CD8-positive, alpha-beta memory T cell (primary cell): ENCODE results near the gene PABPC5. TPM values are rescaled to one million over a fixed set of nuclear protein-coding genes. Genes with fewer than 3 reads are reported as not detected.

Experiments
- CTCF ChIA-PET: fragments of 350-600 bp; sonication (Branson Sonifier 250); formaldehyde crosslinking; loops from one replicate; lab custom pipeline; 2021; ENCODE audit warnings: antibody characterized with exemption; lab: Charles Lee
- POLR2A ChIA-PET: fragments of 350-600 bp; sonication (Branson Sonifier 250); formaldehyde crosslinking; loops from one replicate; lab custom pipeline; 2021; ENCODE audit warnings: antibody characterized with exemption; lab: Charles Lee
- DNase-seq, 5 donors: peaks; one replicate each; pipeline versions ENCODE4 v3.0.0 to v3.0.0-alpha.2; 2020 to 2022; ENCODE audit warnings: mixed read lengths in 1 of 5
- H3K27ac ChIP-seq: one replicate; pipeline ENCODE4 v1.7.0; 2013; ENCODE audit warnings: low read depth, mild to moderate bottlenecking, low read length, moderate library complexity
- H3K27me3 ChIP-seq: 2 replicates; pipeline ENCODE4 v1.7.0; 2013; ENCODE audit warnings: low read length, mild to moderate bottlenecking; ENCODE audit not compliant: insufficient read depth, poor library complexity, severe bottlenecking
- H3K36me3 ChIP-seq: 2 replicates; pipeline ENCODE4 v1.7.0; 2013; ENCODE audit warnings: mild to moderate bottlenecking, low read length, moderate library complexity; ENCODE audit not compliant: insufficient read depth
- H3K4me1 ChIP-seq: 2 replicates; pipeline ENCODE4 v1.7.0; 2013; ENCODE audit warnings: mild to moderate bottlenecking, low read length, moderate library complexity; ENCODE audit not compliant: insufficient read depth
- H3K4me3 ChIP-seq: 2 replicates; pipeline ENCODE4 v1.7.0; 2013; ENCODE audit warnings: mild to moderate bottlenecking, low read length
- H3K9me3 ChIP-seq: 2 replicates; pipeline ENCODE4 v1.7.0; 2013; ENCODE audit warnings: mild to moderate bottlenecking, low read length
- H3K27ac Mint-ChIP-seq, 8 donors: one replicate each; pipeline ENCODE4 v1.8.0; 2020 to 2021; ENCODE audit warnings: mixed read lengths in 8 of 8, mild to moderate bottlenecking in 6 of 8, inconsistent platforms in 3 of 8, moderate library complexity in 3 of 8
- H3K27me3 Mint-ChIP-seq, 2 donors: one replicate each; pipeline ENCODE4 v1.8.0; 2020 to 2021; ENCODE audit warnings: mixed read lengths in 2 of 2, mild to moderate bottlenecking in 1 of 2, moderate library complexity in 1 of 2
- H3K36me3 Mint-ChIP-seq, 3 donors: one replicate each; pipeline ENCODE4 v1.8.0; 2020 to 2021; ENCODE audit warnings: mixed read lengths in 3 of 3, inconsistent platforms in 1 of 3, mild to moderate bottlenecking in 1 of 3
- H3K4me1 Mint-ChIP-seq, 3 donors: one replicate each; pipeline ENCODE4 v1.8.0; 2020 to 2021; ENCODE audit warnings: mixed read lengths in 3 of 3, inconsistent platforms in 1 of 3, mild to moderate bottlenecking in 1 of 3
- H3K4me3 Mint-ChIP-seq, 7 donors: one replicate each; pipeline ENCODE4 v1.8.0; 2020 to 2021; ENCODE audit warnings: mixed read lengths in 7 of 7, mild to moderate bottlenecking in 6 of 7, moderate library complexity in 4 of 7, inconsistent platforms in 2 of 7
- H3K9me3 Mint-ChIP-seq, 5 donors: one replicate each; pipeline ENCODE4 v1.8.0; 2020 to 2022; ENCODE audit warnings: mixed read lengths in 5 of 5, mild to moderate bottlenecking in 3 of 5, moderate library complexity in 2 of 5, inconsistent platforms in 1 of 5
- polyA plus RNA-seq: library from polyadenylated mRNA; unstranded; fragments of 300-500 nt; fragmentation: Illumina TruSeq; gene quantifications from one replicate; pipeline ENCODE4 v1.2.3, GENCODE V29; 2021
- total RNA-seq, 2 experiments: library from RNA; stranded (reverse); gene quantifications; one replicate each; pipeline ENCODE4 v1.2.3, GENCODE V29; 2021

PABPC5 gene
- total RNA-seq (not detected), polyA plus RNA-seq (not detected)

DNA sequence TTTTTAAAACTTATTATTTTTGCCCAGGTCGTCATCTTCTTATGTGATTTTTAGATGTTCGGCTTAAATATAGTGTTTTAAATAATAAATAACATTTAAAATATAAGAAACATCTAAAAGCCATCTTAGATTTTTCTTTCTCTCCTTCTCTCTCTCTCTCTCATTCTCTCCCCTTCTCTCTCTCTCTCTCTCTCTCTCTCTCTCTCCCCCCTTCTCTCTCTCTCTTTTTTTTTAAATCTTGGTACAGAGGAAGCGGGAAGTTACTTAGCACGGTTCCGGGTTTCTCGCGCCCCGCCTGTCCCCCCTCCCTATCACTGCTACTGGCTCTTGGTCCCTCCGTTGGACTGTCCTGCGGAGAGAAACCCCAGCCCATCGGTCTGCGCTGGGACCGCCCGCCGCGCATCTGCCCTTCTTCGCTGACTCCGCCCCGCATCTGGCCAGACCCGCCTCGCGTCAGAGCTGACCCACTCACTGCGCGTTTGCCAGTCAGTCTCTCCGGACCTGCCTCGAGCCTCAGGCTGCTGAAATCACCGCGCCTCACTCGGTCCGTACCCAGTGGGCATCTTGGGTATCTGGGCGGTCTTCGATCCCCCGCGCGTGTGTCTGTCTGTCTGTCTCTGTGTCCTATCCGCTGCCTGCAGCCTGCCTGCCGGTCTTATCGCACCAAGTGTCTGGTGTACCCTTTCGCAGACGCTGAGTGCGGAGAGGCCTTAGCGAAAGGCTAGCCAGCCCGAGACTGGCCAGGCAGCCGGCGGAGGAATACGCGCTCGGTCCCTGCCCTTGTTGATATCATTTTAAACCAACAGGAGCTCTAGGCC is at the start of gene PABPC5:
TSS of gene PABPC5 (plus strand) at position 489 of the 818 bp plus-strand sequence. CDS start 739 bp downstream, outside the sequence.
- no peak for DNase-seq
- ChIA-PET CTCF (no interaction called here), POLR2A (no interaction called here)
- H3K9me3 ChIP-seq, result no peaks in the 10 kb centered on the region
- no peak within 1 kb of the TSS for H3K4me3 ChIP-seq
- Mint-ChIP-seq H3K9me3 (peaks cover 0 to 5% (median 4%) of the 10 kb centered on the region in 5 donors), H3K27me3 (peaks cover 0 to 14% of the 10 kb centered on the region in 2 donors), H3K4me3 (no peak within 1 kb of the TSS), H3K27ac (no peak within 1 kb of the TSS), H3K36me3 (no peaks in the 10 kb centered on the region), H3K4me1 (no peaks in the 10 kb centered on the region)
- H3K36me3 ChIP-seq, result no peaks in the 10 kb centered on the region
- no peaks in the 10 kb centered on the region for H3K27me3 ChIP-seq
- H3K4me1 ChIP-seq, result no peaks in the 10 kb centered on the region
- H3K27ac ChIP-seq, result no peak within 1 kb of the TSS

- Histone ChIP-seq H3K27ac (no peak overlapping the region), H3K36me3 (no peaks in the 10 kb centered on the region), H3K4me3 (no peak overlapping the region), H3K9me3 (no peaks in the 10 kb centered on the region), H3K27me3 (no peaks in the 10 kb centered on the region), H3K4me1 (no peaks in the 10 kb centered on the region)
- H3K36me3 Mint-ChIP-seq, result no peaks in the 10 kb centered on the region
- H3K4me1 Mint-ChIP-seq, result no peaks in the 10 kb centered on the region
- ChIA-PET CTCF (no interaction called here), POLR2A (no interaction called here)
- no peak overlapping the region for H3K27ac Mint-ChIP-seq
- DNase-seq, result no peak
- peaks cover 0 to 2% of the 10 kb centered on the region in 2 donors for H3K27me3 Mint-ChIP-seq
- H3K9me3 Mint-ChIP-seq, result peaks cover 2 to 11% (median 3%) of the 10 kb centered on the region in 5 donors
- H3K4me3 Mint-ChIP-seq, result no peak overlapping the region
Observed at GRCh38 chrX:91389026-91389425, 45.6 kb upstream of the PABPC5 start.

- Histone ChIP-seq H3K36me3 (no peaks in the 10 kb centered on the region), H3K9me3 (no peaks in the 10 kb centered on the region), H3K4me3 (no peak overlapping the region), H3K27ac (no peak overlapping the region), H3K4me1 (no peaks in the 10 kb centered on the region), H3K27me3 (no peaks in the 10 kb centered on the region)
- no peak for DNase-seq
- H3K36me3 Mint-ChIP-seq, result no peaks in the 10 kb centered on the region
- peaks cover 0 to 2% of the 10 kb centered on the region in 2 donors for H3K27me3 Mint-ChIP-seq
- H3K9me3 Mint-ChIP-seq, result peaks cover 0 to 12% (median 1%) of the 10 kb centered on the region in 5 donors
- POLR2A ChIA-PET, result no interaction called here
- H3K4me1 Mint-ChIP-seq, result no peaks in the 10 kb centered on the region
- CTCF ChIA-PET, result no interaction called here
- no peak overlapping the region for H3K27ac Mint-ChIP-seq
- no peak overlapping the region for H3K4me3 Mint-ChIP-seq
Observed at GRCh38 chrX:91414713-91415112, 19.9 kb upstream of the PABPC5 start.

DNA sequence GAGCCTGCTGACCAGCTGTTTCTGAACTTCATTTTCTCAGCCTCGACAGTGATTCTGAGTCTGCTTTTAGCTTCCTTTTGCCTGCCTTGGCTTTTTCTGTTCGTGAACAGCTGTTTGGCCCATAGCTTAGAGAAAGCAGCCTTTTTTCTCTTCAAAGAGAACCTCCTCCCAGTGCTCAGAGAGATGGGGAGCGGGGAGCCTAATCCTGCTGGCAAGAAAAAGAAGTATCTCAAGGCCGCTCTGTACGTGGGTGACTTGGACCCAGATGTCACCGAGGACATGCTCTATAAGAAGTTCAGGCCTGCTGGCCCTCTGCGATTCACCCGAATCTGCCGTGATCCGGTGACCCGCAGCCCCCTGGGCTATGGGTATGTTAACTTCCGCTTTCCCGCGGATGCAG is 756 bp downstream of the PABPC5 start:
- POLR2A ChIA-PET, result no interaction called here
- H3K9me3 Mint-ChIP-seq, result peaks cover 0 to 5% (median 4%) of the 10 kb centered on the region in 5 donors
- H3K4me3 Mint-ChIP-seq, result no peak overlapping the region

More for the DNA sequence above, 756 bp downstream of the PABPC5 start:
- H3K36me3 ChIP-seq, result no peaks in the 10 kb centered on the region
- DNase-seq, result no peak
- CTCF ChIA-PET, result no interaction called here
- H3K36me3 Mint-ChIP-seq, result no peaks in the 10 kb centered on the region
- no peaks in the 10 kb centered on the region for H3K27me3 ChIP-seq
- no peak overlapping the region for H3K27ac Mint-ChIP-seq
- no peaks in the 10 kb centered on the region for H3K4me1 ChIP-seq
- H3K9me3 ChIP-seq, result no peaks in the 10 kb centered on the region
- no peaks in the 10 kb centered on the region for H3K4me1 Mint-ChIP-seq
- H3K27ac ChIP-seq, result no peak overlapping the region
- H3K27me3 Mint-ChIP-seq, result peaks cover 0 to 14% of the 10 kb centered on the region in 2 donors
- H3K4me3 ChIP-seq, result no peak overlapping the region
